Thyroid gland (tissue), 4 donors: Measurements from ENCODE around the gene ERGIC3.

Source experiments
- POLR2A ChIP-seq, 2 donors: fragments of 450-650 bp; IDR thresholded peaks; one replicate each; pipeline ENCODE4 v1.6.1; 2017; ENCODE audit warnings: antibody characterized with exemption in 2 of 2, mild to moderate bottlenecking in 2 of 2, moderate library complexity in 1 of 2
- TF ChIP-seq, protein P1 (sequence below), 6 experiments: fragments of 200-600 bp in 3 of 6; fragments of 450-650 bp in 3 of 6; sonication (generic) in 3 of 6; IDR thresholded peaks; one replicate each; pipeline ENCODE4 v1.5.1; 2016 to 2019; ENCODE audit warnings: antibody characterized with exemption in 6 of 6, mild to moderate bottlenecking in 2 of 6, inconsistent platforms in 1 of 6, moderate library complexity in 1 of 6

GRCh38 chr20:35572838-35573237 lies 31.0 kb downstream of the ERGIC3 start:
- TF ChIP-seq, protein P1, sequence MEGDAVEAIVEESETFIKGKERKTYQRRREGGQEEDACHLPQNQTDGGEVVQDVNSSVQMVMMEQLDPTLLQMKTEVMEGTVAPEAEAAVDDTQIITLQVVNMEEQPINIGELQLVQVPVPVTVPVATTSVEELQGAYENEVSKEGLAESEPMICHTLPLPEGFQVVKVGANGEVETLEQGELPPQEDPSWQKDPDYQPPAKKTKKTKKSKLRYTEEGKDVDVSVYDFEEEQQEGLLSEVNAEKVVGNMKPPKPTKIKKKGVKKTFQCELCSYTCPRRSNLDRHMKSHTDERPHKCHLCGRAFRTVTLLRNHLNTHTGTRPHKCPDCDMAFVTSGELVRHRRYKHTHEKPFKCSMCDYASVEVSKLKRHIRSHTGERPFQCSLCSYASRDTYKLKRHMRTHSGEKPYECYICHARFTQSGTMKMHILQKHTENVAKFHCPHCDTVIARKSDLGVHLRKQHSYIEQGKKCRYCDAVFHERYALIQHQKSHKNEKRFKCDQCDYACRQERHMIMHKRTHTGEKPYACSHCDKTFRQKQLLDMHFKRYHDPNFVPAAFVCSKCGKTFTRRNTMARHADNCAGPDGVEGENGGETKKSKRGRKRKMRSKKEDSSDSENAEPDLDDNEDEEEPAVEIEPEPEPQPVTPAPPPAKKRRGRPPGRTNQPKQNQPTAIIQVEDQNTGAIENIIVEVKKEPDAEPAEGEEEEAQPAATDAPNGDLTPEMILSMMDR (IDR thresholded peaks at IDR 0.05), result no peak
- no peak for TF ChIP-seq POLR2A (IDR thresholded peaks at IDR 0.05)
